Stimulated activated CD8-positive, alpha-beta memory T cell treated with anti-CD3 and anti-CD28 coated beads, Interleukin-4, amount 100 ng/mL, for 24 hours (primary cell): ENCODE measurements around the gene ARHGAP6.
"Not testable (repeated sequence)": the region's sequence is repeated elsewhere in the genome, so short reads cannot be mapped to it uniquely, and the experiment has no call there.

Experiments
- DNase-seq: peaks from one replicate; pipeline ENCODE4 v3.0.0-alpha.2; 2020; ENCODE audit warnings: low read depth

Gene ARHGAP6

DNA sequence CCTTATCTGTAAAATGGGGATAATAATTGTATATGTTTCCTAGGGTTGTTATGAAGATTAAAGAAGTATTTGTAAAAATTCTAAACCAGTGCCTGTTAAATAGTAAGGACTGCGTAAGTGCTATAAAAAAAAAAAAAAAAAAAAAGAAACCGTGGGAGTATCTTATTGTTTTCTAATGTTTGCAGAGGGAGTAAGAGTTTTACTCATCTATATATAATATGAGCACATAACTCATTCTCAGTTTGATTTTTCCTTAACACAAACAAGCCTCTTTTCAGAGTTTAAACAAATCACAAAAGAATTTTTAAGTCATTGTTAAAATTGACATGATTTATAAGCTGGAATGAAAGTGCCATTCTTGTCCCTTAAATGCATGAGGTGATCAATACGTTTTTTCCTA lies 267.6 kb downstream of the ARHGAP6 start:
- DNase-seq = no peak

DNA sequence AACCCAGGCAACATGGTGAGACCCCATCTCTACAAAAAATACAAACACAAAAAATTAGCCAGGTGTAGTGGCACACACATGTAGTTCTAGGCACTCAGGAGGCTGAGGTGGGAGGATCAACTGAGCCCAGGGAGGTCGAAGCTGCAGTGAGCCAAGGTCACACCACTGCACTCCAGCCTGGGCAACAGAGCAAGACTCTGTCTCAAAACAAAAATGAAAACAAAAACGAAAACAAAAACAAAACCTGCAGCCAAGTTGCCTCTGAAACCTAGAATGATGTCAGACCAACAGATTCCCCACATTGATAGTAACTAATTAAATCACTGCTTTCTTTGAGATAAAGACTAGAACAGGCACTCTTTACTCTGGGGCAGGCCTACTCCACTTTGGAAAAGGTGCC lies 268.0 kb downstream of the ARHGAP6 start:
- DNase-seq = no peak

DNA sequence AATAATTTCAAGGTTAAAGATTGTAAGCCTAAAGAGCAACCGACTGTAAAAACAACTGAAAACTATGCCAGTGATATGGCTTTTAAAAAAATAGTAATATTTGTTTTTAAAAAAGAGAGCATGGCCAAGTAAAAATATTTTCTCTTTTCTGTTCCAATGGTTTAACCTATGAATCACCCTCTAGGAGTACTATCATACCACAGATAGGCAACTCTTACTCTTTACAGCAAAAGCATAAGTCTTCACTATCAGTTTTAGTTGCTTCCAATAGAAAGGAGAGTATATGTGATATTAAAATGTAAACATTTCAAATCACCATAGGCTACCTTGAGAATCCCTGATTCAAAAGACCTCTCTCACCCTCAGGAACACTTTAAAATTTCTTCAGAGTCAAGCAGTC lies 269.9 kb downstream of the ARHGAP6 start:
- no peak for DNase-seq

DNA sequence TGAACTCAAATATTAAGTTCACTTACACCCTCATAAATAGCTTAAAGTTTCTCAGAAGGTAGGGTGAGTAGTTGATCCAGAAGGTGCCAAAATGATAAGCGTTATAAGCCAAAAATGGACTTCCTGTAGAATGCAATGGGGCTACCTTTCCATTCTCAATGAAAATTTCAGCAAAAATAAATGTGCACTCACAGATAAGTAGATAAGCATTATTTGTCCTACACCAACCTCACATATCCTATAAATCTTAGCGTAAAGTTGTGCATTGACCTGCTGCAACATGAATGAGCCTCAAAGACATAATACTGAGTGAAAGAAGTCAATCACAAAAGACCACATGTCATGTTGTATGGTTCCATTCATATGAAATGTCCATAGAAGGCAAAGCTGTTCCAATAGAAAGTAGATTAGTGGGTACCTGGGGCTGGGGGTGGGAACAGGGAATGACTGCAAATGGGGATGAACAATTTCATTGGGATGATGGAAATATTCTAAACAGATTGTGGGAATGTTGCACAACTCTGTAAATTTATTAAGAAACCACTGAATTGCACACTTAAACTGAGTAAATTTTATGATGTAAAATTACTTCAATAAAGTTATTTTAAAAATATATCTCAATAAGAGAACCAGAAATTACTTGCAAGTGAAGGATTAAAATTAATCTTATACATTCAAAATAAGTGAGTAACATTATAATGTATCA lies 271.6 kb downstream of the ARHGAP6 start:
- no peak for DNase-seq

DNA sequence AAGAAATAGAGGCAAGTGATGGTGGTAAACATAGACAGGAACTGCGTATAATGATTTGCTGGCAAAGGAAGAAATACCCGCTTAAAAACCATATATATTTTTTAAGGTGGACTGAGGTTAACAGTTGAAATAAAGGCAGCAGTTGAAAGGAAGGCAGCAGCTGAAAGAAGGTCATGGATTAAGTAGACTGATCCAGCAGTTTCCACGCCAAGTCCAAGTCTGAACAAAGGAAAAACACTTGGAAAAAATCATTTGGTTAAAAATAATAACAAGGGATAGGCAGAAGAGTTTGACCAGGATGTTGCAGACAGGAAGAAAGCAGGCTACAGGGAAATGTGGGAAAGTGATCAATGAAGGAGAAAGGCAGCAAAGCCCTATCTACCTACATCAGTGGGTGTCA lies 278.9 kb downstream of the ARHGAP6 start:
- DNase-seq = no peak

DNA sequence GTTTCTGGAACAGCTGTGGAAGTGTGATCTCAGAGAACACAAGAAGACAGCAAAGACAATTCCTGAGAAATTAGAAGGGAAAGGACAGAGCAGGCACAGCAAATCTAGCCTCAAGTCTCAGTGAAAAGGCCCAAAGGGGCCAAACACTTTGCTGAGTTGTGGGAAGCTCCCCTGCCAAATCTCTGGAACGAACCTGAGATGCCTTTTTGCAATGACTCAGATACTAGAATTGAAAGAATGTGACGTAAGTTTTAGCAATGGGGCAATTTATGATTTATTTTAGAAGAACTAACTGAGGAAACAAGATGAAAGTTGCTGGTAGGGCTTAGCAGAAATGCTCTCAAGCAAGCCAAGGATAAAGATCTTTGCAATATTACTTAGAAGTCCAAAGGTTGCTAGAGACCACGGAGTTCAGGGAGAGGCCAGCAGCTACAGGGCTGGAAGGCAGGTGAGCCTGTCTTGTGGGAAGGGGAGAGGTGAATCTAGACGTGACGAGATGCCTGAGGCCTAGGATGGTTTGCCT lies 279.7 kb downstream of the ARHGAP6 start:
- DNase-seq = no peak

DNA sequence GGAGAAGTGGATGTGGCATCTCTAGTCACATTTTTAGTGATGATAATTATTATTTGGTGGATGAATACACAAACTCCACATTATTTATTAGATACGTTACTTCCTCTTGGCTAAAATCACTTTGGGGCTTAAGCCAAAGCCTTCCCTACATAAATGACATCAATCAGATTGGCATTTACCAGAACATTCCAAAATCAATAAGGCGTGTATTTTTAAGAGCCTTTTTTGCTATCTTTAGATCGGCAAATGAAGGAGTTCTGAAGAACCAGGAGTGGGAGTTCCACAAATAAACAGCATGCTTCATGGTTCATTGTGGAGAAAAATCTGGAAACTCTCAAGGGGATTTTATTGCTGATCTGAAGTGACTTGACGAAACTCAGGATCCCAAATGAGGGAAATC lies 282.8 kb downstream of the ARHGAP6 start:
- DNase-seq = no peak

DNA sequence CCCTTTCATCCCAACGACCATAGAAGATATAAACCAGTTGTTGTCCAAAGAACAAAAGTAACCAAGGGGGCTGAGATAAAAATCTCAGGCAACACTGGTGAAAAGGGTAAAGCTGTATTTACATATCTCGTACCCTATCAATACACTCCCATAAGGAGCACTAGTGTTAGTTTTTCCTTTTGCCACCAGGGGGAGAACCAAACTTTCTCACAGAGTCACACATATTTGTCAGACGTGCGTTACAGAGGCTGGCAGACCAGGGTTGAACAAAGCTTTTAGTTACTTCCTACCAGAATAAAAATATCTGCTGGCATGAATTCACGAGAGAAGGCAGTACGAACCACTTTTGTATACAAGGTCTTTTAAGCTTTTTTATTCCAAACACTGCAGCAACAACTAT lies 284.3 kb downstream of the ARHGAP6 start:
- no peak for DNase-seq

DNA sequence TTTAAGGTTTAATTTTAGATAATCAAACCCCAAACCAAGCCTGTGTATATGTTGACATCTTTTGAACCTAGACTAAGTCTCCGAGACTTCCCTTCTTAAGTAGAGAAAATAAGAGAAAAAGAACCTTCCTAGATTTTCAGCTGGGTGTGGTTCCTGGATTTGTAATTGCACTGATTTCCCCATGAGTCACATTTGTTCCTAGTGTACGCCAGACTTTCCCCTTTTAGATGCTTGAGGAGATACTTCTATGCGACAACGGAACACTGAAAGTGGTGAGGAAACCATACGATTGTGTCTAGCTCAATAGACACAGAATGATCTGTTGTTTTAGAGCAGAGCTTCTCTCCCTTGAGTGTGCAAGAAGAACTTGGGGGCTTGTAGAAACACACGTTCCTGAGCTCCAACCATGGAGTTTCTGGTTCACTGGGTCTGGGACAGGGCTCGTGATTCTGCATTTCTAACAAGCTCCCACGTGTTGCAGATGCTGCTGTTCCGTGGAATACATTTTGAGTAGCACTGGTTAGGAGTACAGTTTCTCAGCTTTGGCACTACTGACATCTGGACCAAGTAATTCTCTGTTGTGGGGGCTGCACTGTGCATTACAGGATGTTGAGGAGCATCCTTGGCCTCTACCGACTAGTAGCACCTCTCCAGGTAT lies 285.4 kb downstream of the ARHGAP6 start:
- DNase-seq = no peak

DNA sequence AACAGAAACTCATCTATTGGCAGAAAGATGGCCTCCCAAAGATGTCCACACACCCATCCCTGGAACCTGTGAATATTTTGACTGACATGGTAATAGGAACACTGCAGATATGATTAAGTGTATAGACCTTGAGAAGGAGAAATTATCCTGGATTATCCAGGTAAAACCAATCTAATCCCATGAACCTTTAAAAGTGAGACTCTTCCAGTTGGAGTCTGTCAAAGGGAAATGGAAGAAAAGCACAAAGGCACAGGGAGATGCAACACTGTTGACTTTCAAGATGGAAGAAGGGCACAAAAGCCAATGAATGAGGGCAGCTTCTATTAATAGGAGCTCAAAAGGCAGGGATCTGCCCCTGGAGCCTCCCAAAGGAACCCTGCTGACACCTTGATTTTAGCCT lies 289.6 kb downstream of the ARHGAP6 start:
- DNase-seq = no peak

DNA sequence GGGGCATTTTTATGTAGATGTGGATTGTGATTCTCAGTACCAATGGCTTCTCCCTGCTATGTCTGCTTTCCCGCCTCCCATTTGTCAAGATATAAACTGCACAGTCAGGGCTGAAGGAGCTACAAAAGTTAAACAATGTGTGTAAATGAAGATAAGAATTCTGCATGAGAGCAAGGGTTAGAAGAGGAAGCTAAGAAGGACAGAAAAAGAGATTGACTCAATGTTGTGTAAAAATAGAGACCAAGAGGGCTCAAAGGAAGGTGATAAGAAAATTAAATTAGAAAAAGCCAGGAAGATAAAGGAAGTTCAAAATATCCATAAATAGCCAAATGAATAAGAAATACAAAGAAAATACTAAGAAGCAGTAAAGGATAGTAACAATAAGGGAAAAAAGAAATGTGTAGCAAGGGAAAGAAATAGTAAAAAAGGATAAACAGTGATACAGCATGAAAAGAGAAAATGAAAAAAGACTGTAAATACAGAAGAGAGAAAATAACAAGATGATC lies 290.1 kb downstream of the ARHGAP6 start:
- no peak for DNase-seq

DNA sequence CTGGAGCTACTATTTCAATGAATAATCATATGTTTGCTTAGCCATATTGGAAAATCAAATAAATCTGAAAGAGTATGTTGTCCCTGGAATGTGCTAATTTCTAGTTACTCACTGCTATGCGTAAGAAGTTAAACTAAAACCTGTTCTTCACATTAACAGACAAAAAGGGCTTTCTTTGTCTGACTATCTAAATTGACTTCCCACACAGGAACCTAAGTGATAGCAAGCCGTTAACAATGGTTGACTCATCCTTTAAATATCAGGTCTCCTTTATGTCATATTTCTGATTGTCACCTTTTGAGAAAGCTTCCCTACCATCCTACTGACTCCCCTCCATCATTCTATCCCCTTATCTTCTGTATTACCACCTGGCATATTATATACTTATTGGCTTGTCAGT lies 291.1 kb downstream of the ARHGAP6 start:
- no peak for DNase-seq

DNA sequence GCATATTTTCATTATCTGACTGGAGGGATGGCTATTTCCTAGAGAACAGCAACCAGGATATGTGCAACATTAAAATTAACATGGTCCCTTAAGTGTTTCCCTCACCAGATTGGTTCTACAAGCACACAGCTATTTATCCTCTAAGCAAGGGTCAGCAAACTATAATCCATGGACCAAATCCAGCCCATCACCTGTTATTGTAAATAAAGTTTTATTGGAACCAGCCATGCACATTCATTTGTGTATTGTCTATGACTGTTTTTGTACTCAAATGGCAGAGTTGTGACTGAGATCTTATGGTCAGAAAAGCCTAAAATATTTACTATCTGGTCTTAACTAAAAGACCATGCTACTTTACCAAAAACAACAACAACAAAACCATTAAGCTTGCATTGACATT lies 294.6 kb downstream of the ARHGAP6 start:
- DNase-seq = no peak

DNA sequence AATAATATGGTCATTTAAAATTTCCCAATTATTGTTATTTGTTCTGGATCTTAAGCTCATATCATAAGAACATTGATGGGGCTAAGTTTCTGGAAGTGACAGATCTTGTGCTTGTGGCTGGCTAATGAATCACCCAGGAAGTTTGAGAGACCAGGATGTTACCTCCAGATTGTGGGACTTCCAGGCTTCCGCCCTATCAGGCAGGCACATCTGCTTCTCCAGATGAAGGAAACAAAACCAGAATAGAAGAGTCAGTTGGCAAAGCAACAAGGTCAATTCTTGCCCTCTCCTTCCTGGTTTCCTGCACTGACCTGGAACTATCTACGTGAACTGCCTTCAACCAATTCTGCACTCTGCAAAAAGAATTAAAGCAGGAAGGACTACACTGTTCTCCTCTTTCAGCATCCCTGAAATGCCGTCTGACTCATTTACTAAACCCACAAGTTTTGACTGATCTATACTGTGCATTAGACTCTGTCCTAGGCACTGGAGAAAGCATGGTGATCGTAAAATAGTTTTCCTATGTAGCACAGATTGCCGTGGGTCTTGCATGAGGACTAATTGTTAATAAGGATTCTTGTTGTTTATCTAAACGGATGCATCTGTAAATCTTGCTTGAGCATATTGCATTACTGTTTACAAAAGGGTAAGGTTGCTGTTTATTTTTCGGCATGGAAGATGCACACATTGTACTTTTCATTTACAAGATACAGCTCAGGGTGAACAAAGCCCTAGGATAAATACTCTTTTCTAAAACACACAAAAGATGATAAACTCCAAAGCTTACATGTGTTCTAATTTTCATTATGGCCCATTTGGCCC lies 297.9 kb downstream of the ARHGAP6 start:
- no peak for DNase-seq

DNA sequence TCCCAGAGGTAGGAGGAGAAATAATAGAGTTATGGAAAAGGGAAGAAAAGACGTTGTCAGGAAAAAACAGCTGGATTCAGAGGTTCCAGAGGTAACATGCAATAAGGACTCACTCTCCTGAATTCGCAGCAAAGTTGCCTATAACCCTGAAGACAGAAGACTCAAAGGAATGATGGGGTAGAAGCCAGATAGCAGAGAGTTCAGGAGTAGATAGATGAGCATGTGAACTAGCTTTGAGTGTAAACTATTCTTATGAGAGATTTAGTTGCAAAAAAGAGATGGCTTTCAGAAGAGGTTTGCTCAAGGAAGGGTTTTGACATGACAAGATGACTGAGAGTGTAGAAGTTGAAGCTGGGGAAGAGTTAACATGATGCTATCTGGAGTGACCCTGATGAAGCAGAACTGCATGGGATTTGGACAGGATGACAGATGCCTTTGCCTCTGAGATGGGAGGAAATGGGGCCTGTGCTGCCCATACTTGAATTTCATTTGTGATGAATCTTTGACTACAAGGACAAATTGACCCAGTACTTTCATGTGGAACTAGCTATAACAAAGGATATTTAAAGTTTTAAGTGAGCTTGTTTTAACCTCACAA lies 298.6 kb downstream of the ARHGAP6 start:
- DNase-seq = no peak

DNA sequence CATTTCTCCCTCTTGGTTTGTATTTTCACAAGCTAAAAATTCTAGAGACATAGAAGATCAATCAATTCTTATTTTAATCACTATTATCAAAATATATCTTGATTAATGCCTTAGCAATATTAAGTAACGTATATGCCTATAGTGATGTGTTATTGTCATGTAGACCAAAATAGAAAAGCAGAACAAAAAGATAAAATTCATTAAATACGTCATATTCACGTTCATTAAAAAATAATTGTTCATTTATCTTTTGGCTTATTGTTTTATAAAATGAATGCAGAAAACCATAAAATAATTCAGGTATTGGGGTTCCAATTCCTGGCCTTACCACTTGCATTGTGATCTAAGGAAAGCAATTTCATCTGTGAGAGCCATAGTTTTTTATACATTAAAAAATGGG lies 300.3 kb downstream of the ARHGAP6 start:
- DNase-seq = no peak

DNA sequence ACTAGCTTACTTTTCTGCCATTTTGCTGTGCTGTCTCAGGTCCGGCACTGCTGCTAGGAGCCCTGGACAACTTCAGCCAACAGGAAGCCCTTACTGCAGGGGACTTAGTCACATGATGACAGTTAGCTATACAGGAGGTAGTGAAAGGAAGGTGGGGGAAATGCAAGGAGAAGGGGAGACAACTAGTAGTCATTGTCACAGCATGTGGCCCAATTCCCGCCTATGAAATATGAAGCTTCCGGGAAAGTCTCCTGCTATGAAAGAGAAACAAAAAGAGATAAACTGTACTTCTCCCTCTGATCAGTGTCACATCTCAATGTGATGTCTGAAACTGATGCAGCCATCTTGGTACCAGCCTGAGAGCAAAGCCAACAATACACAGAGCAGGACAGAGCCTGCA lies 300.9 kb downstream of the ARHGAP6 start:
- no peak for DNase-seq

DNA sequence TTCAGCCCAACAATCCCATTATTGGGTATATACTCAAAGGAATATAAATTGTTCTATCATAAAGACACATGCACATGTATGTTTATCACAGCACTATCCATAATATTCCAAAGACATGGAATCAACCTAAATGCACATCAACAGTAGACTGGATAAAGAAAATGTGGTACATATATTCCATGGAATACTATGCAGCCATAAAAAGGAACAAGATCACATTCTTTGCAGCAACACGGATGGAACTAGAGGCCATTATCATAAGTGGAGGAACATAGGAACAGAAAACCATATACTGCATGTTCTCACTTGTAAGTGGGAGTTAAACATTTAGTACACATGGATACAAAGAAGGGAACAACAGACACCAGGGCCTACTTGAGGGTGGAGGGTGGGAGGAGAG lies 301.9 kb downstream of the ARHGAP6 start:
- not testable (repeated sequence) for DNase-seq

DNA sequence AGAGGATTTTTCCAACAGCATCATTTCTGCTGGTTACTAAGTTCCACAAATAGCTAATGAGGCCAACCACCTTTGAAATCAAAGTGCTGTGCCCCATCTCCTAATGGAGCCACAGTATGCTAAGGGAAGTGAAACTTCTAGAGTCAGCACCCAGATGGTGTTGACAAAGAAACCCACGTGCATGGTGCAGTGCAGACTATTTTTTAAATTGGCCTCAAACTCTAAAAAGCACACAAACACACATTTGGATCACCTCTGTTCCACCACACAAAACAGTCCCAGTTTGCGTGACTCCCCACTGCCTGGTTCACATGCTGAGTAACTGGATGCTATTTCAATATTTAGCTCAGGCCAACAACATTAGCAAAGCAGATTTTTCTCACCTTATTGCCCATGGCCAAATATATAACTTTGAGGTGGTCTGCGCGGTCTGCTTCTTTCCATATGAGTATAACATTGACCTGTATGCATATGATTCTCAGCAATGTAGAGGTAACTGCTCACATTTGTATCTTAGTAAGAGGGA lies 302.6 kb downstream of the ARHGAP6 start:
- DNase-seq = no peak

DNA sequence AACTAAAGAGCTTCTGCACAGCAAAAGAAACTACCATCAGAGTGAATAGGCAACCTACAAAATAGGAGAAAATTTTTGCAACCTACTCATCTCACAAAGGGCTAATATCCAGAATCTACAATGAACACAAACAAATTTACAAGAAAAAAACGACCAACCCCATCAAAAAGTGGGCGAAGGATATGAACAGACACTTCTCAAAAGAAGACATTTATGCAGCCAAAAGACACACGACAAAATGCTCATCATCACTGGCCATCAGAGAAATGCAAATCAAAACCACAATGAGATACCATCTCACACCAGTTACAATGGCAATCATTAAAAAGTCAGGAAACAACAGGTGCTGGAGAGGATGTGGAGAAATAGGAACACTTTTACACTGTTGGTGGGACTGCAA lies 304.1 kb downstream of the ARHGAP6 start:
- not testable (repeated sequence) for DNase-seq

DNA sequence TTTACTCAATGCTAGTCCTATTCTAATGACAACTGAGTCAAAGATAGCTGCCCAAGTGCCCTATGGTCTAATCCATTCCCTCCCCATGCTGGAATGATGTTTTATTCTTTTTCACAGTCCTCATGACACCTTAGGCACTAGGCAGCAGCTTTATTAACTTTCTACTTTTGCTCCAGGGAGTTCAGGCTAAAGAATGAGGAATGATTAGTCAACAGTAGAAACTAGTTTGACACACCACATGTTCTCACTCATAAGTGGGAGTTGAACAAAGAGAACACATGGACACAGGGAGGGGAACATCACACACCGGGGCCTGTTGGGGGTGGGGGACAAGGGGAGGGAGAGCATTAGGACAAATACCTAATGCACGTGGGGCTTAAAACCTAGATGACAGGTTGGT lies 309.8 kb downstream of the ARHGAP6 start:
- DNase-seq = not testable (repeated sequence)
